GM12878 (cell line): ENCODE measurements around the gene GPC3. TPM values are rescaled to one million over a fixed set of nuclear protein-coding genes. Genes with fewer than 3 reads are reported as not detected.

Experiments used
- ATAC-seq: fragments of 200-7000 bp; cut with Tn5 transposase; 3 replicates; pipeline ENCODE4 v1.9.1; 2020; ENCODE audit warnings: mild to moderate bottlenecking, moderate library complexity
- BruUV-seq: library from RNA; stranded (reverse); fragments of 400-500 nt; replicated peaks from 2 replicates; lab custom pipeline; 2021; lab: Mats Ljungman, UMichigan
- CTCF ChIA-PET: fragments of 300-600 bp; sonication (Branson Sonifier 250); formaldehyde crosslinking; extraction: SDS; loops from one replicate; lab custom pipeline; 2021; ENCODE audit warnings: inconsistent platforms; lab: Yijun Ruan, JAX
- POLR2A ChIA-PET: fragments of 350-600 bp; formaldehyde crosslinking; extraction: SDS; loops from one replicate; lab custom pipeline; 2021; ENCODE audit warnings: inconsistent platforms; lab: Charles Lee
- RAD21 ChIA-PET: fragments of 300-600 bp; sonication (Branson Sonifier 250); formaldehyde crosslinking; loops from one replicate; lab custom pipeline; 2023; ENCODE audit warnings: antibody characterized with exemption; ENCODE audit not compliant: unreplicated experiment; lab: Charles Lee
- SMC1A ChIA-PET: fragments of 300-600 bp; sonication (Branson Sonifier 250); formaldehyde crosslinking; loops from one replicate; lab custom pipeline; 2023; ENCODE audit not compliant: unreplicated experiment, uncharacterized antibody; lab: Charles Lee
- DNase-seq: peaks from one replicate; pipeline ENCODE4 v3.0.0-alpha.2; 2011; ENCODE audit warnings: low read depth, low spot score
- FAIRE-seq: peaks from 3 replicates; lab custom pipeline; 2011; peaks lifted over from hg19 to GRCh38; lab: Jason Lieb, UNC
- H2AFZ ChIP-seq: 2 replicates; pipeline ENCODE4 v1.6.0; 2011; ENCODE audit warnings: low read depth, low read length, control low read depth; ENCODE audit not compliant: control insufficient read depth
- H3K27ac ChIP-seq: 2 replicates; pipeline ENCODE4 v1.5.1; 2011; ENCODE audit warnings: control low read depth; ENCODE audit not compliant: control insufficient read depth, insufficient read depth
- H3K27me3 ChIP-seq, 2 experiments: replicated peaks in 1 of 2; 2 replicates each; pipeline versions ENCODE4 v1.6.0 to v1.6.1; 2011; ENCODE audit warnings: low read length in 1 of 2; ENCODE audit not compliant: control insufficient read depth in 2 of 2, insufficient read depth in 2 of 2
- H3K36me3 ChIP-seq, 2 experiments: 2 replicates each; pipeline ENCODE4 v1.5.1; 2011; ENCODE audit warnings: low read length in 1 of 2; ENCODE audit not compliant: control insufficient read depth in 2 of 2, insufficient read depth in 2 of 2
- H3K4me1 ChIP-seq: 2 replicates; pipeline ENCODE4 v1.6.1; 2011; ENCODE audit warnings: mild to moderate bottlenecking, low read length, moderate library complexity, mixed read lengths; ENCODE audit not compliant: control insufficient read depth, insufficient read depth
- H3K4me2 ChIP-seq: 2 replicates; pipeline ENCODE4 v1.6.0; 2011; ENCODE audit warnings: control low read depth; ENCODE audit not compliant: control insufficient read depth, insufficient read depth
- H3K4me3 ChIP-seq: fragments of 200-600 bp; sonication (generic); 2 replicates; pipeline ENCODE4 v1.5.1; 2016
- H3K79me2 ChIP-seq: 2 replicates; pipeline ENCODE4 v1.6.0; 2011; ENCODE audit warnings: low read length; ENCODE audit not compliant: control insufficient read depth, insufficient read depth
- H3K9ac ChIP-seq: 2 replicates; pipeline ENCODE4 v1.8.0; 2011; ENCODE audit warnings: low read length, control low read depth, mixed read lengths; ENCODE audit not compliant: control insufficient read depth, insufficient read depth
- H3K9me3 ChIP-seq: replicated peaks from 3 replicates; pipeline ENCODE4 v1.5.1; 2011; ENCODE audit warnings: mild to moderate bottlenecking, low read length; ENCODE audit not compliant: control insufficient read depth, insufficient read depth
- H4K20me1 ChIP-seq: 2 replicates; pipeline ENCODE4 v1.6.0; 2011; ENCODE audit not compliant: control insufficient read depth, insufficient read depth
- ELK1 ChIP-seq: IDR thresholded peaks from 2 replicates; pipeline ENCODE4 v1.6.1; 2012; ENCODE audit warnings: low read depth, low read length, improper control_type of control experiment
- ESRRA ChIP-seq: IDR thresholded peaks from 2 replicates; pipeline ENCODE4 v1.6.1; 2012; ENCODE audit warnings: mild to moderate bottlenecking, low read length, improper control_type of control experiment
- GATAD2B ChIP-seq: fragments of 450-650 bp; conservative IDR thresholded peaks from 2 replicates; pipeline ENCODE4 v1.6.1; 2017; ENCODE audit warnings: low read depth, mild to moderate bottlenecking, moderate library complexity
- HDAC6 ChIP-seq: fragments of 200-600 bp; sonication (generic); IDR thresholded peaks from one replicate; pipeline ENCODE4 v1.8.0; 2017; ENCODE audit warnings: antibody characterized with exemption; ENCODE audit not compliant: unreplicated experiment
- LARP7 ChIP-seq: fragments of 450-650 bp; IDR thresholded peaks from 2 replicates; pipeline ENCODE4 v1.6.1; 2017; ENCODE audit warnings: mild to moderate bottlenecking
- MEF2A ChIP-seq: IDR thresholded peaks from 2 replicates; pipeline ENCODE4 v1.6.1; 2011; ENCODE audit warnings: low read depth, mild to moderate bottlenecking, low read length, moderate library complexity; ENCODE audit not compliant: insufficient read depth
- NFYB ChIP-seq: IDR thresholded peaks from 2 replicates; pipeline ENCODE4 v1.6.1; 2011; ENCODE audit warnings: low read depth, mild to moderate bottlenecking, low read length, improper control_type of control experiment, moderate library complexity; ENCODE audit not compliant: insufficient read depth
- REST ChIP-seq: IDR thresholded peaks from 2 replicates; pipeline ENCODE4 v1.6.1; 2012; ENCODE audit warnings: mild to moderate bottlenecking, low read depth, low read length
- SIN3A ChIP-seq: IDR thresholded peaks from 2 replicates; pipeline ENCODE4 v1.6.1; 2012; ENCODE audit warnings: low read depth, low read length, improper control_type of control experiment
- SKIL ChIP-seq: fragments of 450-650 bp; IDR thresholded peaks from 2 replicates; pipeline ENCODE4 v1.6.1; 2017; ENCODE audit warnings: mild to moderate bottlenecking, low read depth, inconsistent platforms; ENCODE audit not compliant: poor library complexity, severe bottlenecking
- YBX1 ChIP-seq: fragments of 450-650 bp; IDR thresholded peaks from 2 replicates; pipeline ENCODE4 v1.6.1; 2016; ENCODE audit warnings: antibody characterized with exemption
- YY1 ChIP-seq: IDR thresholded peaks from 2 replicates; pipeline ENCODE4 v1.6.1; 2011; ENCODE audit warnings: low read depth, mild to moderate bottlenecking, low read length
- WGBS: methylation state at CpG from one replicate; pipeline ENCODE4 v1.1.6; 2016; ENCODE audit warnings: low lambda C conversion rate; ENCODE audit not compliant: insufficient replicate concordance, insufficient coverage; ENCODE audit errors: missing lambda C conversion rate; 5-methylcytosine and 5-hydroxymethylcytosine counted together
- in situ Hi-C: fragments of 300-500 bp; cut with MboI; formaldehyde crosslinking; loops from 9 replicates; pipeline ENCODE4 v1.14.3; 2018; ENCODE audit warnings: mixed read lengths
- intact Hi-C: fragments of 100-400 bp; cut with micrococcal nuclease; formaldehyde crosslinking; loops from one replicate; pipeline ENCODE4 v1.14.2; 2022; ENCODE audit not compliant: unreplicated experiment
- polyA plus RNA-seq, 11 experiments: library from polyadenylated mRNA; depleted of rRNA in 4 of 11; unstranded in 6 of 11; stranded (reverse) in 5 of 11; fragments of >200 nt; fragmentation: Nextera tagmentation in 4 of 11; fragmentation: Illumina TruSeq in 1 of 11; extraction: Ambion mirVana in 4 of 11; extraction: Trizol in 1 of 11; gene quantifications; 1 replicate in 1 of 11; 2 replicates in 10 of 11; pipeline versions ENCODE4 v1.2.1 to v1.2.3, GENCODE V29; 2011 to 2016; ENCODE audit warnings: inconsistent platforms in 2 of 11, missing spikeins in 2 of 11, low read depth in 1 of 11
- total RNA-seq, 4 experiments: library from RNA; depleted of rRNA in 3 of 4; stranded (reverse); fragments of >200 nt in 3 of 4; fragmentation: Illumina TruSeq in 1 of 4; extraction: Trizol in 1 of 4; gene quantifications; 2 replicates each; pipeline versions ENCODE4 v1.2.1 to v1.2.3, GENCODE V29; 2013 to 2021

GPC3 gene
- total and polyA plus RNA-seq, 10 of the 15 experiments (the other 5 are each of a cell fraction or from before 2014, with no cell fraction given), result 0.09 to 0.82 TPM; not detected in 8

- TF ChIP-seq SKIL (no peak), YY1 (no peak), HDAC6 (no peak), ESRRA (no peak)
Measured at GRCh38 chrX:134002921-134003615, 17.7 kb upstream of the GPC3 start (continued).

- no peak for FAIRE-seq
- Histone ChIP-seq H3K9ac (no peak overlapping the region), H3K4me2 (no peak overlapping the region), H3K27me3 (no peaks in the 10 kb centered on the region)
- RAD21 ChIA-PET, result no interaction called here
- SMC1A ChIA-PET, result no interaction called here
- TF ChIP-seq REST (no peak), LARP7 (no peak), SIN3A (no peak), ELK1 (no peak), GATAD2B (no peak), YBX1 (no peak), NFYB (no peak), MEF2A (no peak)
- TF ChIP-seq, all 136 proteins: peak for 0
- ATAC-seq (no peak), DNase-seq (no peak)
- H3K4me1 ChIP-seq, result no peaks in the 10 kb centered on the region
- H3K9me3 ChIP-seq, result no peaks in the 10 kb centered on the region
- WGBS, result 15% methylated on average over 14 of the region's 14 CpGs
- H3K4me3 ChIP-seq, result no peak overlapping the region
- ChIA-PET CTCF (interaction anchor here (0.5 kb wide), 1 partner anchor 462 kb away, joined by 4 read pairs; no protein-coding TSS in a partner anchor), POLR2A (no interaction called here)
- intact Hi-C loops, result no loop called here
- BruUV-seq, result no TSS peak
- H4K20me1 ChIP-seq, result no peaks in the 10 kb centered on the region
- in situ Hi-C loops, result no loop called here
- no peaks in the 10 kb centered on the region for H3K36me3 ChIP-seq
- H3K79me2 ChIP-seq, result no peaks in the 10 kb centered on the region
- H2AFZ ChIP-seq, result no peak overlapping the region
- H3K27ac ChIP-seq, result no peak overlapping the region
Measured at GRCh38 chrX:134000260-134001245, 15.2 kb upstream of the GPC3 start.
